Stimulated activated effector memory CD8-positive, alpha-beta T cell treated with anti-CD3 and anti-CD28 coated beads, Interleukin-12 subunit alpha, Interleukin-12 subunit beta, amount 100 ng/mL, for 72 hours (primary cell): ENCODE results near the gene CMC1.
A peak's percentile ranks its signal among the peaks of the same experiment; 100 is the strongest.
"Not testable (repeated sequence)": the region's sequence is repeated elsewhere in the genome, so short reads cannot be mapped to it uniquely, and the experiment has no call there.

Source experiments
- ATAC-seq: fragments of 150-1000 bp; cut with Tn5 transposase; 2 replicates; pipeline ENCODE4 v1.10.0; 2021
- DNase-seq, 2 donors: peaks; one replicate each; pipeline ENCODE4 v3.0.0; 2021 to 2022; ENCODE audit warnings: low spot score in 2 of 2
- H3K27ac Mint-ChIP-seq: one replicate; pipeline ENCODE4 v1.8.0; 2022; ENCODE audit warnings: mild to moderate bottlenecking, mixed read lengths
- H3K36me3 Mint-ChIP-seq: one replicate; pipeline ENCODE4 v1.8.0; 2022; ENCODE audit warnings: mild to moderate bottlenecking, mixed read lengths
- H3K4me1 Mint-ChIP-seq: one replicate; pipeline ENCODE4 v1.8.0; 2022; ENCODE audit warnings: mixed read lengths
- H3K4me3 Mint-ChIP-seq: one replicate; pipeline ENCODE4 v1.8.0; 2022; ENCODE audit warnings: mild to moderate bottlenecking, mixed read lengths
- H3K9me3 Mint-ChIP-seq: one replicate; pipeline ENCODE4 v1.8.0; 2022; ENCODE audit warnings: mixed read lengths

CMC1 gene

GRCh38 chr3:28241221-28242160 lies at the start of gene CMC1:
TSS of gene CMC1 (plus strand) at chr3:28241619. CDS start at chr3:28241794, 175 bp downstream.
- H3K4me1 Mint-ChIP-seq: peaks cover 49% of the 10 kb centered on the region
- ATAC-seq: peak; percentile 88
- H3K4me3 Mint-ChIP-seq: peak within 1 kb of the TSS; percentile 88
- H3K9me3 Mint-ChIP-seq: no peaks in the 10 kb centered on the region
- peak within 1 kb of the TSS; percentile 32 for H3K27ac Mint-ChIP-seq
- H3K36me3 Mint-ChIP-seq: peaks cover 12% of the 10 kb centered on the region
- peak; percentile 85 to 98 for DNase-seq

GRCh38 chr3:28198161-28198560 lies 43.3 kb upstream of the CMC1 start:
- Mint-ChIP-seq H3K4me3 (no peak overlapping the region), H3K36me3 (no peaks in the 10 kb centered on the region), H3K4me1 (no peaks in the 10 kb centered on the region), H3K27ac (no peak overlapping the region), H3K9me3 (peaks cover 2% of the 10 kb centered on the region)
- no peak for DNase-seq
- ATAC-seq: no peak

DNA sequence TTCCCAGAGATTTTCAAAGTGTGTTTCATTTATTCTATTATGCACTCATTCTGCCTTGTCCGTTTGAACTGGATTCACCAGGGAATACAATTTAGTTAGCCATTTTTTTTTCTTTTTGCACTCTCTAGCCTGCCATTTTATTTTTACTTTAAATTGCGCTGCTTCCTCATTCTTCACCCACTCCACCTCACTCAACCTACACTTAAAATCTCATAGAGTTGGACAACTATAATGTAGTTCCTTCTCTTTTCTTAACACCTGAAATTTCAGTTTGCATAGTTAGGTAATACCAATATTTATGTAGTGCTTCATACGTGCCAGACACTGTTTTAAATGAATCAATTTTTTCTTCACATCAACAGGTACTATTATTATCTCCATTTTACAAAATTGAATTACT lies 42.4 kb upstream of the CMC1 start:
- no peak overlapping the region for H3K27ac Mint-ChIP-seq
- peaks cover 2% of the 10 kb centered on the region for H3K9me3 Mint-ChIP-seq
- H3K36me3 Mint-ChIP-seq: no peaks in the 10 kb centered on the region
- DNase-seq (no peak), ATAC-seq (no peak)
- H3K4me1 Mint-ChIP-seq: no peaks in the 10 kb centered on the region
- H3K4me3 Mint-ChIP-seq: no peak overlapping the region

GRCh38 chr3:28199643-28200042 lies 41.8 kb upstream of the CMC1 start:
- H3K9me3 Mint-ChIP-seq, H3K27ac Mint-ChIP-seq, H3K4me1 Mint-ChIP-seq, ATAC-seq, DNase-seq, H3K36me3 Mint-ChIP-seq, H3K4me3 Mint-ChIP-seq: not testable (repeated sequence)

- DNase-seq, H3K27ac Mint-ChIP-seq, H3K4me1 Mint-ChIP-seq, H3K36me3 Mint-ChIP-seq, H3K9me3 Mint-ChIP-seq, ATAC-seq: not testable (repeated sequence)
- H3K4me3 Mint-ChIP-seq: peak overlapping the region; percentile 41
Measured at GRCh38 chr3:28200366-28200848, 41.0 kb upstream of the CMC1 start.

DNA sequence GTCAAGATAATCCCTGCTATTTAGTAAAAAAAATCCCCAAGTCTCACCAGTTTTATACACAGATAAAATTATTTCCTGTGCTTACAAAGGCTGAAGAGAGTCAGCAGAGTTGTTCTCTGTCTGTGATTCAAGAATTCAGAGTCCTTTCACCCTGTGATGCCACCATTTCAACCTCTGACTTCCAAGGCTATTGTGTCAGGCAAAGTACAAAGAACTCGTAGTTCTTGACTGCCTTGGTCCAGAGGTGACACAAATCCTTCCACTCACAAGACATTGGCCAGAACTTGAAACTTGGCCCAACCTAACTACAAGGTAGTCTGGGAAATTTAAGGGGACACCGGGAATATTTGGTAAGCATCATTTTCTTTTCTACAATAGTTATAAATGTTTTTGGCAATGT lies 34.9 kb upstream of the CMC1 start:
- no peaks in the 10 kb centered on the region for H3K36me3 Mint-ChIP-seq
- H3K4me3 Mint-ChIP-seq: peak overlapping the region; percentile 36
- peaks cover 16% of the 10 kb centered on the region for H3K4me1 Mint-ChIP-seq
- H3K9me3 Mint-ChIP-seq: no peaks in the 10 kb centered on the region
- H3K27ac Mint-ChIP-seq: no peak overlapping the region
- ATAC-seq (no peak), DNase-seq (no peak)

GRCh38 chr3:28207000-28207733 lies 34.3 kb upstream of the CMC1 start:
- Mint-ChIP-seq H3K36me3 (no peaks in the 10 kb centered on the region), H3K27ac (no peak overlapping the region), H3K9me3 (no peaks in the 10 kb centered on the region), H3K4me1 (peaks cover 19% of the 10 kb centered on the region), H3K4me3 (peak overlapping the region; percentile 36)
- peak; percentile 55 for ATAC-seq
- DNase-seq: no peak

DNA sequence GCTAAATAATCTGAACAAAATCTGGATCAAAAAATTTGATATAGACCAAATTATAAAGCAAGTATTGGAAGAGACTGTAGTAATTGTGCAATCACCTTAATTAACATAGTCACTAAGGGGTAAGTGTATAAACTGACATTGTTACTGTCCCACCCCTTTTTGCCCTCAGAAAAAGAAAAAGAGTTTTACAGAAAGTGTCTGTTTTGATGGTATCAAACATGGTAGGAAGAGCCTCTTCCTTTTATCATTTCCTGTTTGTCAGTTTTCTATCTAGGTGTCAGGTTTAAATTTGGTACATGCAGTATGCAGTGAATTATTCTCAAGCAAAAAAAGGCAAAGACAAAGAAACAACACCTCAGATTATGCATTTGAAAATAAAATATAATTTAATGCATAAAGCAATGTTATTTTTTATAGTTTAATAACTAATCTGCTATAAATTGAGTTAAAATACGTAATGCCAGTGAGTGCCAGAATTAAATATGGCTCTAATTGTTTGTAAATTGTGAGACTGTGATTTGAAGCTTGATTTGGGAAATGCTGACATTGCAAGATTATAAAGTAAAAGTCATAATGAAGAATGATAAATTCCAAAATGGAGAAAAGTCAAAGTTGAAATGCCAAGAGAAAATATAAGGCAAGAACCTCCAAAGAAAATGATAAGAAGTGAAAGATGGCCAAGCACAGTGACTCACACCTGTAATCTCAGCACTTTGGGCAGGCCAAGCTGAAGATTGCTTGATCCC lies 30.3 kb upstream of the CMC1 start:
- H3K4me3 Mint-ChIP-seq: no peak overlapping the region
- DNase-seq (no peak), ATAC-seq (no peak)
- H3K36me3 Mint-ChIP-seq: no peaks in the 10 kb centered on the region
- peak overlapping the region; percentile 18 for H3K27ac Mint-ChIP-seq
- peaks cover 19% of the 10 kb centered on the region for H3K4me1 Mint-ChIP-seq
- H3K9me3 Mint-ChIP-seq: peaks cover 13% of the 10 kb centered on the region

- H3K4me3 Mint-ChIP-seq: no peak overlapping the region
- H3K27ac Mint-ChIP-seq: no peak overlapping the region
- peaks cover 27% of the 10 kb centered on the region for H3K4me1 Mint-ChIP-seq
- ATAC-seq (no peak), DNase-seq (no peak)
- H3K36me3 Mint-ChIP-seq: no peaks in the 10 kb centered on the region
- H3K9me3 Mint-ChIP-seq: peaks cover 13% of the 10 kb centered on the region
Measured at GRCh38 chr3:28212681-28213080, 28.7 kb upstream of the CMC1 start.

GRCh38 chr3:28215407-28215806 lies 26.0 kb upstream of the CMC1 start:
- no peak for DNase-seq
- no peak for ATAC-seq
- Mint-ChIP-seq H3K4me1 (peaks cover 42% of the 10 kb centered on the region), H3K4me3 (no peak overlapping the region), H3K27ac (no peak overlapping the region), H3K36me3 (no peaks in the 10 kb centered on the region), H3K9me3 (peaks cover 18% of the 10 kb centered on the region)

GRCh38 chr3:28218071-28218916 lies 23.1 kb upstream of the CMC1 start:
- Mint-ChIP-seq H3K9me3 (peaks cover 22% of the 10 kb centered on the region), H3K4me1 (peaks cover 35% of the 10 kb centered on the region), H3K4me3 (no peak overlapping the region), H3K36me3 (no peaks in the 10 kb centered on the region), H3K27ac (no peak overlapping the region)
- peak; percentile 86 for ATAC-seq
- DNase-seq: no peak

DNA sequence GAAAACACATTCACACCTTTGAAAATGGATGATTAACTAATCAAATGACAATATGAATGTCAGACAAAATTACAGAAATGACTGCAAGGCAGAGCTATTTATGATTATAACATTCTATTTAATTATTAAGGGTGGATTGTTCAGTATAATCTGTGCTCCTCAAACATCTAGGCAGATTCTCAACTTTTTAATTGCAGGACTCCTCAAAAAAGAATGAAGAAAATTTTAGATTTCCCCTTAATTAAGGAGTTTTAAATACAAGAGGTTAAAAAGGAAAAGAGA lies 22.6 kb upstream of the CMC1 start:
- Mint-ChIP-seq H3K36me3 (no peaks in the 10 kb centered on the region), H3K4me3 (no peak overlapping the region), H3K9me3 (peaks cover 19% of the 10 kb centered on the region), H3K4me1 (peaks cover 36% of the 10 kb centered on the region), H3K27ac (no peak overlapping the region)
- ATAC-seq (no peak), DNase-seq (no peak)

- peaks cover 37% of the 10 kb centered on the region for H3K4me1 Mint-ChIP-seq
- no peaks in the 10 kb centered on the region for H3K36me3 Mint-ChIP-seq
- ATAC-seq (peak; percentile 34), DNase-seq (no peak)
- peaks cover 13% of the 10 kb centered on the region for H3K9me3 Mint-ChIP-seq
- H3K4me3 Mint-ChIP-seq: no peak overlapping the region
- H3K27ac Mint-ChIP-seq: no peak overlapping the region
Measured at GRCh38 chr3:28224430-28224829, 17.0 kb upstream of the CMC1 start.

GRCh38 chr3:28226020-28226419 lies 15.4 kb upstream of the CMC1 start:
- H3K4me3 Mint-ChIP-seq: no peak overlapping the region
- peaks cover 6% of the 10 kb centered on the region for H3K9me3 Mint-ChIP-seq
- ATAC-seq: no peak
- no peaks in the 10 kb centered on the region for H3K36me3 Mint-ChIP-seq
- H3K4me1 Mint-ChIP-seq: peaks cover 27% of the 10 kb centered on the region
- no peak overlapping the region for H3K27ac Mint-ChIP-seq
- no peak for DNase-seq
